ENCODE data around the gene IFI27.
"Not testable (repeated sequence)": the region's sequence is repeated elsewhere in the genome, so short reads cannot be mapped to it uniquely, and the experiment has no call there.

- TF ChIP-seq, protein P1, sequence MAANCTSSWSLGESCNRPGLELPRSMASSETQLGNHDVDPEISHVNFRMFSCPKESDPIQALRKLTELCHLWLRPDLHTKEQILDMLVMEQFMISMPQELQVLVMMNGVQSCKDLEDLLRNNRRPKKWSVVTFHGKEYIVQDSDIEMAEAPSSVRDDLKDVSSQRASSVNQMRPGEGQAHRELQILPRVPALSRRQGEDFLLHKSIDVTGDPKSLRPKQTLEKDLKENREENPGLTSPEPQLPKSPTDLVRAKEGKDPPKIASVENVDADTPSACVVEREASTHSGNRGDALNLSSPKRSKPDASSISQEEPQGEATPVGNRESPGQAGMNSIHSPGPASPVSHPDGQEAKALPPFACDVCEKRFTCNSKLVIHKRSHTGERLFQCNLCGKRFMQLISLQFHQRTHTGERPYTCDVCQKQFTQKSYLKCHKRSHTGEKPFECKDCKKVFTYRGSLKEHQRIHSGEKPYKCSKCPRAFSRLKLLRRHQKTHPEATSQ (tag by site-specific recombination; IDR thresholded peaks at IDR 0.05) = not testable (repeated sequence)
- not testable (repeated sequence) for TF ChIP-seq KLF8 (tag by site-specific recombination; IDR thresholded peaks at IDR 0.05); ZNF776 (tag by site-specific recombination; IDR thresholded peaks at IDR 0.05; ENCODE audit: borderline replicate concordance); ZNF24 (tag by site-specific recombination; IDR thresholded peaks at IDR 0.05); ZNF211 (tag by site-specific recombination; IDR thresholded peaks at IDR 0.05; ENCODE audit: low read depth); ZNF48 (tag by site-specific recombination; IDR thresholded peaks at IDR 0.05); ZNF561 (tag by site-specific recombination; IDR thresholded peaks at IDR 0.05; ENCODE audit: borderline replicate concordance); YY1 (tag by site-specific recombination; IDR thresholded peaks at IDR 0.05); TCF7L2 (IDR thresholded peaks at IDR 0.05; ENCODE audit: borderline replicate concordance, low read depth, low read length); ZNF10 (tag by site-specific recombination; IDR thresholded peaks at IDR 0.05)
- TF ChIP-seq, protein P2, sequence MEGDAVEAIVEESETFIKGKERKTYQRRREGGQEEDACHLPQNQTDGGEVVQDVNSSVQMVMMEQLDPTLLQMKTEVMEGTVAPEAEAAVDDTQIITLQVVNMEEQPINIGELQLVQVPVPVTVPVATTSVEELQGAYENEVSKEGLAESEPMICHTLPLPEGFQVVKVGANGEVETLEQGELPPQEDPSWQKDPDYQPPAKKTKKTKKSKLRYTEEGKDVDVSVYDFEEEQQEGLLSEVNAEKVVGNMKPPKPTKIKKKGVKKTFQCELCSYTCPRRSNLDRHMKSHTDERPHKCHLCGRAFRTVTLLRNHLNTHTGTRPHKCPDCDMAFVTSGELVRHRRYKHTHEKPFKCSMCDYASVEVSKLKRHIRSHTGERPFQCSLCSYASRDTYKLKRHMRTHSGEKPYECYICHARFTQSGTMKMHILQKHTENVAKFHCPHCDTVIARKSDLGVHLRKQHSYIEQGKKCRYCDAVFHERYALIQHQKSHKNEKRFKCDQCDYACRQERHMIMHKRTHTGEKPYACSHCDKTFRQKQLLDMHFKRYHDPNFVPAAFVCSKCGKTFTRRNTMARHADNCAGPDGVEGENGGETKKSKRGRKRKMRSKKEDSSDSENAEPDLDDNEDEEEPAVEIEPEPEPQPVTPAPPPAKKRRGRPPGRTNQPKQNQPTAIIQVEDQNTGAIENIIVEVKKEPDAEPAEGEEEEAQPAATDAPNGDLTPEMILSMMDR (tag by site-specific recombination; IDR thresholded peaks at IDR 0.05) = not testable (repeated sequence)
- TF ChIP-seq, protein P3, sequence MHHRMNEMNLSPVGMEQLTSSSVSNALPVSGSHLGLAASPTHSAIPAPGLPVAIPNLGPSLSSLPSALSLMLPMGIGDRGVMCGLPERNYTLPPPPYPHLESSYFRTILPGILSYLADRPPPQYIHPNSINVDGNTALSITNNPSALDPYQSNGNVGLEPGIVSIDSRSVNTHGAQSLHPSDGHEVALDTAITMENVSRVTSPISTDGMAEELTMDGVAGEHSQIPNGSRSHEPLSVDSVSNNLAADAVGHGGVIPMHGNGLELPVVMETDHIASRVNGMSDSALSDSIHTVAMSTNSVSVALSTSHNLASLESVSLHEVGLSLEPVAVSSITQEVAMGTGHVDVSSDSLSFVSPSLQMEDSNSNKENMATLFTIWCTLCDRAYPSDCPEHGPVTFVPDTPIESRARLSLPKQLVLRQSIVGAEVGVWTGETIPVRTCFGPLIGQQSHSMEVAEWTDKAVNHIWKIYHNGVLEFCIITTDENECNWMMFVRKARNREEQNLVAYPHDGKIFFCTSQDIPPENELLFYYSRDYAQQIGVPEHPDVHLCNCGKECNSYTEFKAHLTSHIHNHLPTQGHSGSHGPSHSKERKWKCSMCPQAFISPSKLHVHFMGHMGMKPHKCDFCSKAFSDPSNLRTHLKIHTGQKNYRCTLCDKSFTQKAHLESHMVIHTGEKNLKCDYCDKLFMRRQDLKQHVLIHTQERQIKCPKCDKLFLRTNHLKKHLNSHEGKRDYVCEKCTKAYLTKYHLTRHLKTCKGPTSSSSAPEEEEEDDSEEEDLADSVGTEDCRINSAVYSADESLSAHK (tag by site-specific recombination; IDR thresholded peaks at IDR 0.05) = not testable (repeated sequence)
Observed at GRCh38 chr14:94156143-94156542, 45.6 kb downstream of the IFI27 start.

Data from HEK293 (cell line).